GM21381 (cell line): ENCODE data around the gene TIMM8B.
A peak's percentile ranks its signal among the peaks of the same experiment; 100 is the strongest.
"Not testable (repeated sequence)": the region's sequence is repeated elsewhere in the genome, so short reads cannot be mapped to it uniquely, and the experiment has no call there.

Source experiments
- ATAC-seq: cut with Tn5 transposase; IDR thresholded peaks from one replicate; pipeline ENCODE4 v1.9.1; 2021; ENCODE audit warnings: mild to moderate bottlenecking, moderate library complexity; ENCODE audit not compliant: unreplicated experiment

TIMM8B gene

DNA sequence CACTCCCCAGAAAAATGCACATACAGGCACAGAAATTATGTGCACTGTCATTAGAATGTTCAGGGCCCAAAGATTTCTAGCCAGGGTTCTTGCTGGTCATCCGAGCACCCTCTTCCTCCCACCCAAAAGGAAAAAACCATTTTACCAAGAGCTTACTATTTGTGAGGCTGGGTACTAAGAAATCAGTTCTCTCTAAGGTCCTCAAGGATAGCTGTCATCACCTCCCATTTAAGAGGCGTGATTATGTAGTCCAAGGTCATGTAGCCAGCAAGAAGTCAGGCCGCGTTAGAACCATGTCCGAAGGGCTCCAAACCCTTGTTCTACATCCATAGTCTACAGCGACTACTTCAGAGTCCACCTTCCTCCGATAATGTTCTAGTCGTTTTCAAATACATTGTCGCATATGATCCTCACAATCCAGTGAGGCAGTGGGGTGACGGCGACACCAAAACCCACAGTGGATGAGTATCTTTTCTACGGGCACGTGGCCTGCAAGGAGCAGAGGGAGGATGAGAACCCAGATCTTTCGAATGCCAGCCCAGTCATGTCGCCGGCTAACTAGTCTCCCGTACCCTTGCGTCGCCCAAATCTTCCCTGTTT lies 634 bp downstream of the TIMM8B start:
- ATAC-seq = peak; percentile 18

GRCh38 chr11:112082729-112083128 lies 3.8 kb downstream of the TIMM8B start:
- no peak for ATAC-seq

DNA sequence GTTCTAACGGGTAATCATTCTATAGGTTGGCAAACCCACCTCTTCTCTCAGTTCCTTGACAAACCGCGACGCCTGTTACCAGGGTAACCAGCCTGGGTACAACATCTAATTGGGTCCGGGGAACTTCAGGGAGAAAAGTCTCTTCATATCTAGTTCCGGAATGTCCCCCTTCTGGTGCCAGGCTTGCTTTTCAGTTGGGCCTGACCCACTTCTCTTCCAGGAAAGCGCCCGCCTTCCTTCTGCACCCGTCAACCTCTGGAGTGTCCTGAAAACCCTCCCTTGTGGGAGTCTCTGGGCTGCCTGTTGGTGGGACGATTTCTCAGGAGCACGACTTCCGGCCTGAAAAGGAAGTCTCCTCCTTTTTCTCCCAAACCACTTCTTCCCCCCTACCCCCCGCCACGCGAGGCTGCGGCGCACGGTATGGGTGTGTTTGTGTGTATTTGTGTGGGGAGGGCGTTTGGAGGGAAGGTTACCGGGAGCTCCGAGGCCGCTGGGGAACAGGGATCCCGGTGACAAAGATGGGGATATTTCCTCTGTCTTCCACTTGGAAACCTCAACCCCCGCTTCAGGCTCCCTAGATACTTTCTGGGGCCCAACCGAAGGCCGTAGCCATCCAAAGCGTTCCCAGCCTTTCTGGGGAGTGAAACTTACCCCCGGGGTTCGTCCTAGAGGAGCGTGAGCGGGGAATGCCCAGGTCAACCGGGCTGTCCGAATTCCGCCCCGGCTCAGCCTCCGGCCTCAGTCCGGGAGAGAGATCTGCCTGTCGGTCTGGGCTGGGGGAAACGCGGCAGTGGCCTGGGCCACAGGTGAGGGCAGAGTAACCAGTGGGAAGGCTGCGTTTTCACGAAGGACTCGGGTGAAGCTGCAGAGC lies 12.4 kb downstream of the TIMM8B start, which contains the start of the genes NKAPD1 and PIH1D2:
Gene NKAPD1 (plus strand): TSS at position 359 of the 871 bp plus-strand sequence. CDS start 1,276 bp downstream, outside the sequence.
Gene PIH1D2 (minus strand): TSS at position 77 of the 871 bp plus-strand sequence. CDS start 843 bp downstream, outside the sequence.
- ATAC-seq = peak; percentile 82

GRCh38 chr11:112062923-112063322 lies 23.6 kb downstream of the TIMM8B start:
- ATAC-seq = no peak

- ATAC-seq = no peak
These were observed 28.5 kb downstream of the TIMM8B start for GRCh38 chr11:112058103-112058502.

DNA sequence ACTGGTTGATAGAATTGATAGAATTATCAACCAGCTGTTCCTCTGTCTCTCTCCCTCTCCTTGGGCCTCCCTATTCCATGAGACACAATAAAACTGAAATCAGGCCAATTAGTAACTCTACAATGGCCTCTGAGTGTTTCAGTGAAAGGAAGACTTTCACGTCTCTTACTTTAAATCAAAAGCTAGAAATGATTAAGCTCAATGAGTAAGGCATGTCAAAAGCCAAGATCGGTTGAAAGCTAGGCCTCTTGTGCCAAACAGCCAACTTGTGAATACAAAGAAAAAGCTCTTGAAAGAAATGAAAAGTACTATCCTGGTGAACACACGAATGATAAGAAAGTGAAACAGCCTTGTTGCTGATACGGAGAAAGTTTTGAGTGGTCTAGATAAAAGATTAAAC lies 29.4 kb downstream of the TIMM8B start:
- ATAC-seq = no peak

DNA sequence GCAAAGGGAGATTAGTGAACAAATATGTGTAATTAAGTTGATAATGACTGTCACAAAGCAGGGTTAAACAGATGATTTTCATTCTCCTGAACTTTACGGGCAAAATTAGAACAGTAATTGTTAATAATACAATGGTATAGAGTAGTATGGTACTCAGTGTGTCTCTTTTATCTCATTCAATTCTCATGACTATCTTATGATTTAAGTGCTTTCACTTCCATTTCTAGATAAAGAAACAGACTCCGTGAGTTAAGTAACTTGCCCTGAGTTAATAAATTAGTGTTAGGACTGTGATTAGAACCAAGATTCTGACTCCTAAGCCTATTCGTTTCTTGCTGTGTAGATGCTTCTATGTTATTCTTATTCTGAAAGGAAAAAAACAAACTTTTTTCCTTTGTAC lies 34.8 kb downstream of the TIMM8B start:
- ATAC-seq = no peak

DNA sequence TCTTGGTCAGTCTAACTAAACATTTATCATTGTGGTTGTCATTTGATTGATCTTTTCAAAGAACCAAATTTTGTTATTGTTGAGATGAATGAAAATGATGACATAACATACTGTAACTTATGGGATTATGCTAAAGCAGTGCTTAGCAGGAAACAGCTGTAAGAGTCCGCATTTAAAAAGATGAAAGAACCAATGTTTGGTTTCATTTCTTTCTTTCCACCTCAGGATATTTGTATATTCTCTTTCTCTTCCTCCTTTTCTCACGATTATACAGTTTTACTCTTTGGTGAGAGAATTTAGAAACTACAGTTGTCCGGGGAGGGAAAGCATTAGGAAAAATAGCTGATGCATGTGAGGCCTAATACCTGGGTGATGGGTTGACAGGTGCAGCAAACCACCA lies 35.8 kb downstream of the TIMM8B start:
- ATAC-seq = peak; percentile 90

DNA sequence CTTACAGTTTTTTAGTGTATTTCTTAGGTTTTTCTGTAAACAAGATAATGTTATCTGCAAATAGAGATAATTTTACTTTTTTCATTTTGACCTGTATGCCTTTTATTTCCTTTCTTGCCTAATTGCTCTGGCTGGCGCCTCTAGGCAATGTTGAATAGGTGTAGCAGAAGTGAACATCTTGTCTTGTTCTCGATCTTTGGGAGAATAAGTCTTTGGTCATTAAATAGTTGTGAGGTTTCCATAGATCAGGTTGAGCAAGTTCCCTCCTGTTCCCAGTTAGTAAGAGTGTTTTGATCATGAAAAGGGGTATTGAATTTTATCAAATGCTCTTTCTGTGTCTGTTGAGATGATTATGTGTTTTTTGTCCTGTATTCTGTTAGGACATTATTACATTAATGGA lies 36.8 kb downstream of the TIMM8B start:
- ATAC-seq = no peak

DNA sequence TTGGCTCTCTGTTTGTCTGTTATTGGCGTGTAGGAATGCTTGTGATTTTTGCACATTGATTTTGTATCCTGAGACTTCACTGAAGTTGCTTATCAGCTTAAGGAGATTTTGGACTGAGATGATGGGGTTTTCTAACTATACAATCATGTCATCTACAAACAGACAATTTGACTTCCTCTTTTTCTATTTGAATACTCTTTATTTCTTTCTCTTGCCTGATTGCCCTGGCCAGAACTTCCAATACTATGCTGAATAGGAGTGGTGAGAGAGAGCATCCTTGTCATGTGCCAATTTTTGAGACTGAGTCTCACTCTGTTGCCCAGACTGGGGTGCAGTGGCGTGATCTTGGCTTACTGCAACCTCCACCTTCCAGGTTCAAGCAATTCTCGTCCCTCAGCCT lies 38.3 kb downstream of the TIMM8B start:
- ATAC-seq = not testable (repeated sequence)

DNA sequence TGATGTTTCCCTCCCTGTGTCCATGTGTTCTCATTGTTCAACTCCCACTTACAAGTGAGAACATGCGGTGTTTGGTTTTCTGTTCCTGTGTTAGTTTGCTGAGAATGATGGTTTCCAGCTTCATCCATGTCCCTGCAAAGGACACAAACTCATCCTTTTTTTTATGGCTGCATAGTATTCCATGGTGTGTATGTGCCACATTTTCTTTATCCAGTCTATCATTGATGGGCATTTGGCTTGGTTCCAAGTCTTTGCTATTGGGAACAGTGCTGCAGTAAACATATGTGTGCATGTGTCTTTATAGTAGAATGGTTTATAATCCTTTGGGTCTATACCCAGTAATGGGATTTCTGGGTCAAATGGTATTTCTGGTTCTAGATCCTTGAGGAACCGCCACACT lies 39.9 kb downstream of the TIMM8B start:
- ATAC-seq = not testable (repeated sequence)

DNA sequence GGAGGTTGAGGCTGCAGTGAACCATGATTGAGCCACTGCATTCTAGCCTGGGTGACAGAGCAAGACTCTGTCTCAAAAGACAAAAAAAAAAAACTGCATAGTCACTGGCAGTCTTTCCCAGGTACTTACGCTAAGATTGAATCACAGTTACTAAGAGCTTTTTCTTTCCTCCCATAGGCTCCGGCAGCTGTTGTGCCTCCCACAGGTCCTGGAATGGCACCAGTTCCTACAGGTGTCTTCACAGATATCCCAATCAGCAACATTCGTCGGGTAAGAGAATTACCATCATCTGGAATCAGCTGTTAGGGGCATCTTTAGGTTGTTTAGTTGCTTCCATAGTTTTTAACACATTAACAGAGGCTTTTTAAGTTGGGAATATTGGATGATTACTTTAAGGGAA lies 41.6 kb downstream of the TIMM8B start:
- no peak for ATAC-seq

GRCh38 chr11:112042961-112043304 lies 43.6 kb downstream of the TIMM8B start:
- no peak for ATAC-seq

- ATAC-seq = no peak
These were observed 44.2 kb downstream of the TIMM8B start for GRCh38 chr11:112042161-112042960.

- ATAC-seq = no peak
These were observed 49.0 kb downstream of the TIMM8B start for GRCh38 chr11:112037527-112037926.
